ENCODE data around the gene GYPA.
"Not testable (repeated sequence)": the region's sequence is repeated elsewhere in the genome, so short reads cannot be mapped to it uniquely, and the experiment has no call there.

GRCh38 chr4:144142690-144143326 lies 2.3 kb upstream of the GYPA start:
- TF ChIP-seq CTCF (IDR thresholded peaks at IDR 0.05; ENCODE audit: low read depth, low read length, missing input control), result peak; percentile 66
- not testable (repeated sequence) for TF ChIP-seq REST (IDR thresholded peaks at IDR 0.05); HNF4G (IDR thresholded peaks at IDR 0.05); YY1 (IDR thresholded peaks at IDR 0.05); JUND (IDR thresholded peaks at IDR 0.05); RXRA (IDR thresholded peaks at IDR 0.05); GABPA (IDR thresholded peaks at IDR 0.05 in 1 of 2, conservative IDR thresholded peaks at IDR 0.05 in 1 of 2); SP1 (IDR thresholded peaks at IDR 0.05); EGR1 (IDR thresholded peaks at IDR 0.05; ENCODE audit: low read depth in 2 of 2); MAX (IDR thresholded peaks at IDR 0.05); TAF1 (conservative IDR thresholded peaks at IDR 0.05); HNF4A (conservative IDR thresholded peaks at IDR 0.05)
- TF ChIP-seq RAD21 (IDR thresholded peaks at IDR 0.05), result peak; percentile 62 to 75
